ENCODE results near the gene SCGB1C1. TPM values are rescaled to one million over a fixed set of nuclear protein-coding genes. Genes with fewer than 3 reads are reported as not detected.

SCGB1C1 gene
- total and polyA plus RNA-seq, 4 donors, result not detected

DNA sequence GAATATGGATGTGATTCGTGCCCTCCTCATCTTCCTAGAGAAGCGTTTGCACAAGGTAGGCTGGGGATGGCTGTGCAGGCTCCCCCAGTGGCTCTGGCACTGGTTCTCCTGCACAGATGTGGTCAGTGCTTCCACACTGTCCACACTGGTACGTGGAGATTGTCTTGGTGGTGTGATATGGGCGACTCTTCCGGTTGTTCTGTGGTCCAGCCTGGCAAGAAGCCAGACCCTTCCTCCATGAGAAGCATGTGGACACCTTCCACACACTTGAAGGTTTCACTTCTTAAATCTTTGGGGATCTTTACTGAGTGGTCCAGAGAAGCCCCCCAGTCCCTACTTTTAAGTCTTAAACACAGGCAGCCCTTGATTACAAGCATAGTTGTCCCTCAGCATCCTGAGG lies 18.4 kb downstream of the SCGB1C1 start:
- Histone ChIP-seq H3K9me3 (ENCODE audit: control insufficient read depth in 4 of 4, low read length in 3 of 4) (no peaks in the 10 kb centered on the region), H3K27me3 (ENCODE audit: control insufficient read depth in 4 of 4, insufficient read depth in 4 of 4, low read length in 3 of 4) (no peaks in the 10 kb centered on the region), H3K27ac (ENCODE audit: low read depth in 1 of 2, low read length in 2 of 2) (no peak overlapping the region), H3K36me3 (ENCODE audit: control insufficient read depth in 4 of 4, insufficient read depth in 3 of 4, low read depth in 1 of 4, low read length in 3 of 4) (peaks cover 11 to 56% (median 48%) of the 10 kb centered on the region in 4 donors), H3K9ac (ENCODE audit: low read depth in 1 of 2, low read length in 2 of 2) (no peak overlapping the region), H3K4me3 (ENCODE audit: low read depth in 1 of 3, low read length in 3 of 3) (no peak overlapping the region), H3K4me1 (ENCODE audit: control insufficient read depth in 4 of 4, insufficient read depth in 4 of 4, low read length in 3 of 4) (peaks cover 5 to 29% (median 17%) of the 10 kb centered on the region in 4 donors)
- no peak for DNase-seq (ENCODE audit: low spot score)
- WGBS, result 77% methylated on average over 5 of the region's 5 CpGs
- TF ChIP-seq FOXA2 (IDR thresholded peaks at IDR 0.05) (no peak), FOXA1 (IDR thresholded peaks at IDR 0.05) (no peak), RXRA (IDR thresholded peaks at IDR 0.05) (no peak), HNF4A (conservative IDR thresholded peaks at IDR 0.05) (no peak), GABPA (IDR thresholded peaks at IDR 0.05 in 1 of 2, conservative IDR thresholded peaks at IDR 0.05 in 1 of 2) (no peak), EGR1 (IDR thresholded peaks at IDR 0.05; ENCODE audit: low read depth in 2 of 2) (no peak), SP1 (IDR thresholded peaks at IDR 0.05) (no peak), JUND (IDR thresholded peaks at IDR 0.05) (no peak), HNF4G (IDR thresholded peaks at IDR 0.05) (no peak), NR2F2 (IDR thresholded peaks at IDR 0.05) (no peak), YY1 (IDR thresholded peaks at IDR 0.05) (no peak)
- TF ChIP-seq, protein P1, sequence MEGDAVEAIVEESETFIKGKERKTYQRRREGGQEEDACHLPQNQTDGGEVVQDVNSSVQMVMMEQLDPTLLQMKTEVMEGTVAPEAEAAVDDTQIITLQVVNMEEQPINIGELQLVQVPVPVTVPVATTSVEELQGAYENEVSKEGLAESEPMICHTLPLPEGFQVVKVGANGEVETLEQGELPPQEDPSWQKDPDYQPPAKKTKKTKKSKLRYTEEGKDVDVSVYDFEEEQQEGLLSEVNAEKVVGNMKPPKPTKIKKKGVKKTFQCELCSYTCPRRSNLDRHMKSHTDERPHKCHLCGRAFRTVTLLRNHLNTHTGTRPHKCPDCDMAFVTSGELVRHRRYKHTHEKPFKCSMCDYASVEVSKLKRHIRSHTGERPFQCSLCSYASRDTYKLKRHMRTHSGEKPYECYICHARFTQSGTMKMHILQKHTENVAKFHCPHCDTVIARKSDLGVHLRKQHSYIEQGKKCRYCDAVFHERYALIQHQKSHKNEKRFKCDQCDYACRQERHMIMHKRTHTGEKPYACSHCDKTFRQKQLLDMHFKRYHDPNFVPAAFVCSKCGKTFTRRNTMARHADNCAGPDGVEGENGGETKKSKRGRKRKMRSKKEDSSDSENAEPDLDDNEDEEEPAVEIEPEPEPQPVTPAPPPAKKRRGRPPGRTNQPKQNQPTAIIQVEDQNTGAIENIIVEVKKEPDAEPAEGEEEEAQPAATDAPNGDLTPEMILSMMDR (IDR thresholded peaks at IDR 0.05; ENCODE audit: low read depth, low read length, missing input control), result no peak
- TF ChIP-seq, protein P2, sequence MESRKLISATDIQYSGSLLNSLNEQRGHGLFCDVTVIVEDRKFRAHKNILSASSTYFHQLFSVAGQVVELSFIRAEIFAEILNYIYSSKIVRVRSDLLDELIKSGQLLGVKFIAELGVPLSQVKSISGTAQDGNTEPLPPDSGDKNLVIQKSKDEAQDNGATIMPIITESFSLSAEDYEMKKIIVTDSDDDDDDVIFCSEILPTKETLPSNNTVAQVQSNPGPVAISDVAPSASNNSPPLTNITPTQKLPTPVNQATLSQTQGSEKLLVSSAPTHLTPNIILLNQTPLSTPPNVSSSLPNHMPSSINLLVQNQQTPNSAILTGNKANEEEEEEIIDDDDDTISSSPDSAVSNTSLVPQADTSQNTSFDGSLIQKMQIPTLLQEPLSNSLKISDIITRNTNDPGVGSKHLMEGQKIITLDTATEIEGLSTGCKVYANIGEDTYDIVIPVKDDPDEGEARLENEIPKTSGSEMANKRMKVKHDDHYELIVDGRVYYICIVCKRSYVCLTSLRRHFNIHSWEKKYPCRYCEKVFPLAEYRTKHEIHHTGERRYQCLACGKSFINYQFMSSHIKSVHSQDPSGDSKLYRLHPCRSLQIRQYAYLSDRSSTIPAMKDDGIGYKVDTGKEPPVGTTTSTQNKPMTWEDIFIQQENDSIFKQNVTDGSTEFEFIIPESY (IDR thresholded peaks at IDR 0.05), result no peak
- TF ChIP-seq, protein P3, sequence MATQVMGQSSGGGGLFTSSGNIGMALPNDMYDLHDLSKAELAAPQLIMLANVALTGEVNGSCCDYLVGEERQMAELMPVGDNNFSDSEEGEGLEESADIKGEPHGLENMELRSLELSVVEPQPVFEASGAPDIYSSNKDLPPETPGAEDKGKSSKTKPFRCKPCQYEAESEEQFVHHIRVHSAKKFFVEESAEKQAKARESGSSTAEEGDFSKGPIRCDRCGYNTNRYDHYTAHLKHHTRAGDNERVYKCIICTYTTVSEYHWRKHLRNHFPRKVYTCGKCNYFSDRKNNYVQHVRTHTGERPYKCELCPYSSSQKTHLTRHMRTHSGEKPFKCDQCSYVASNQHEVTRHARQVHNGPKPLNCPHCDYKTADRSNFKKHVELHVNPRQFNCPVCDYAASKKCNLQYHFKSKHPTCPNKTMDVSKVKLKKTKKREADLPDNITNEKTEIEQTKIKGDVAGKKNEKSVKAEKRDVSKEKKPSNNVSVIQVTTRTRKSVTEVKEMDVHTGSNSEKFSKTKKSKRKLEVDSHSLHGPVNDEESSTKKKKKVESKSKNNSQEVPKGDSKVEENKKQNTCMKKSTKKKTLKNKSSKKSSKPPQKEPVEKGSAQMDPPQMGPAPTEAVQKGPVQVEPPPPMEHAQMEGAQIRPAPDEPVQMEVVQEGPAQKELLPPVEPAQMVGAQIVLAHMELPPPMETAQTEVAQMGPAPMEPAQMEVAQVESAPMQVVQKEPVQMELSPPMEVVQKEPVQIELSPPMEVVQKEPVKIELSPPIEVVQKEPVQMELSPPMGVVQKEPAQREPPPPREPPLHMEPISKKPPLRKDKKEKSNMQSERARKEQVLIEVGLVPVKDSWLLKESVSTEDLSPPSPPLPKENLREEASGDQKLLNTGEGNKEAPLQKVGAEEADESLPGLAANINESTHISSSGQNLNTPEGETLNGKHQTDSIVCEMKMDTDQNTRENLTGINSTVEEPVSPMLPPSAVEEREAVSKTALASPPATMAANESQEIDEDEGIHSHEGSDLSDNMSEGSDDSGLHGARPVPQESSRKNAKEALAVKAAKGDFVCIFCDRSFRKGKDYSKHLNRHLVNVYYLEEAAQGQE (IDR thresholded peaks at IDR 0.05), result no peak

DNA sequence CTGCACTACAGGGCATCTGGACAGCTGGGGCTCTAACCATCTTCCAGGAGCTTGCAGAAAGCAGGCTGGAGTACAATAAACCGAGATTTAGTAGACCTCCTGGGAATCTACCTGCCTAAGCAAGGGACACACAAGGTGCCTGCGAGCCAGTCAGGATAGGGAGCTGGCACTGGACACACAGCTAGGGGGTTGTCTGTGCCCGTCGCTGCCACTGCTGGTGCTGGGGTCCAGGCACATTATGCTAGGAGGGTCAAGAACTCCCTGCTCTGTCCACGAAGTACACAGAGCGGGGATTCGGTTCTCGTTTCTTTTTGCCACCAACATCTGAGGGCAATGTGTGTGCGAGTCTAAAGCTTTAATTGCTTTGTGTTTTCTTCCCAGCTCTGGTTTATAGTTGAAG lies 18.9 kb downstream of the SCGB1C1 start:
- Histone ChIP-seq H3K27ac (ENCODE audit: low read depth in 1 of 2, low read length in 2 of 2) (no peak overlapping the region), H3K4me1 (ENCODE audit: control insufficient read depth in 4 of 4, insufficient read depth in 4 of 4, low read length in 3 of 4) (peaks cover 5 to 24% (median 15%) of the 10 kb centered on the region in 4 donors), H3K9me3 (ENCODE audit: control insufficient read depth in 4 of 4, low read length in 3 of 4) (no peaks in the 10 kb centered on the region), H3K4me3 (ENCODE audit: low read depth in 1 of 3, low read length in 3 of 3) (no peak overlapping the region), H3K36me3 (ENCODE audit: control insufficient read depth in 4 of 4, insufficient read depth in 3 of 4, low read depth in 1 of 4, low read length in 3 of 4) (peaks cover 11 to 56% (median 49%) of the 10 kb centered on the region in 4 donors), H3K27me3 (ENCODE audit: control insufficient read depth in 4 of 4, insufficient read depth in 4 of 4, low read length in 3 of 4) (no peaks in the 10 kb centered on the region), H3K9ac (ENCODE audit: low read depth in 1 of 2, low read length in 2 of 2) (no peak overlapping the region)
- 92% methylated on average over 9 of the region's 9 CpGs for WGBS
- DNase-seq (ENCODE audit: low spot score), result no peak
- TF ChIP-seq, protein P4, sequence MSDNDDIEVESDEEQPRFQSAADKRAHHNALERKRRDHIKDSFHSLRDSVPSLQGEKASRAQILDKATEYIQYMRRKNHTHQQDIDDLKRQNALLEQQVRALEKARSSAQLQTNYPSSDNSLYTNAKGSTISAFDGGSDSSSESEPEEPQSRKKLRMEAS (IDR thresholded peaks at IDR 0.05), result no peak
- TF ChIP-seq HNF4G (IDR thresholded peaks at IDR 0.05), result no peak
- TF ChIP-seq RAD21 (IDR thresholded peaks at IDR 0.05), result no peak
- no peak for TF ChIP-seq FOXA2 (IDR thresholded peaks at IDR 0.05)
- TF ChIP-seq GABPA (IDR thresholded peaks at IDR 0.05 in 1 of 2, conservative IDR thresholded peaks at IDR 0.05 in 1 of 2), result no peak
